ENCODE results near the gene SLC38A5.
"Not testable (repeated sequence)": the region's sequence is repeated elsewhere in the genome, so short reads cannot be mapped to it uniquely, and the experiment has no call there.

SLC38A5 gene

DNA sequence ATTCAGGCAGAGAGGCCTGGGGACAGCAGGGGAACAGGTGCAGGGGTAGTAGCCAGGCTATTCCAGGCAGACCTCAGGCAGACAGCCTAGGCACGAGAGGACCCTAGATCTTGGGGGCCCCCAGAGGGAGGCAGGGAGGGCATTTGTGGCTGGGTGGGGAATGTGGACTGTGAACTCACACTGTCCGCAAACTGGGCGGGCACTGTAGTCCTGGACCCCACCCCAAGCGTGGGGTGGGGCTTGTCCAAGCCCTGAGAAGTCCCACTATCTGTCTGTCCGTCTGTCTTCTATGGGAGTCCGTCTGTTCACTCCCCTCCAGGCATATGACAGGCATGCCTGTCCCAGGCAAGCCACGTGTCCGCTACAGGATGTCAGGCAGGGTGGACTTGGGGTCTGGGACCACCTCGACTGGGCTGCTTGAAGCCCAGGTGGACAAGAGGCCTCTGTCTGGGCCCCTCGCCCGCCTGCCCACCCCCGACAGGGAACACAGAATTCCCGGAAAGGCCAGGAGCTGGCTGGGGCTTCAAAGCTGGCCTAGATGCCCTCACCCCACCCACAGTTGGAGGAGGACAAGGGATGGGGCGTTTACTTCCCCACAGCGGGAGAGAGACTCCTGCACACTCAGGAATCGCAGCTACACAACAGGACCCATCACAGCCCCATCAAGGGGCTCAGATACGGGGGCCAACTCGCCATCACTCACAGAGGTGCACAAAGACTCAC, at the start of gene SLC38A5:
Gene SLC38A5, minus strand, starts transcription at position 151 of the 723 bp plus-strand sequence. CDS start 2,336 bp downstream, outside the sequence.
- DNase-seq = no peak

DNA sequence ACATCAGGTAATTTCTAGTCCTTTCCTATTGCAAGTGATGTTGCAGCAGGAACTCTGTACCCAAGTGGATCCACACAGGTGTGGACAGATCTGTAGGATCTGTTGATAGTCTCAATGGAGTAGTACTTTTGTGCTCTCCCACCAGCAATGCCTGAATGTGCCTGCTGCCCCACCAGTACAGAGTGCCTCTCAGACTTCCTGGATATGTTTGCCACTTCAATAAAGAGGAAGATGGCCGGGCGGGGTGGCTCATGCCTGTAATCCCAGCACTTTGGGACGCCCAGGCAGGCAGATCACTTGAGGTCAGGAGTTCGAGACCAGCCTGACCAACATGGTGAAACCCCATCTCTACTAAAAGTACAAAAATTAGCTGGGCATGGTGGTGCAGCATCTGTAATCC, 49.4 kb upstream of the SLC38A5 start:
- DNase-seq = not testable (repeated sequence)

DNA sequence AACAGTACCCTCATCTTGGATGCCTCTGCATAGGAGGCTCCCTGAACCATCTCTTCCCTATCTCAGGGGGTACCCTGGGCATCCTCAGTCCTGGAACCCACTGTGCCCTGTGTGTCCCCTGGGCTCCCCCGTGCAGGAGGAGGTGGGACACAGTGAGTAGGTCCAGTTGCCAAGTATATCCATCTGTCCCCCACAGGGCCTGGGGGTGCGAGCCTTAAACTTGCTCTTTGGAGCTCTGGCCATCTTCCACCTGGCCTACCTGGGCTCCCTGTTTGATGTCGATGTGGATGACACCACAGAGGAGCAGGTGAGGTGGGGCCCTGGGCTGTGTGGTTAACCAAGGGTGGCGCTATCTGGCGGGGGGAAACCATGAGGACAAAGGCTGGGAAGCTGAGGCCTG, 46.9 kb upstream of the SLC38A5 start:
- DNase-seq = no peak

DNA sequence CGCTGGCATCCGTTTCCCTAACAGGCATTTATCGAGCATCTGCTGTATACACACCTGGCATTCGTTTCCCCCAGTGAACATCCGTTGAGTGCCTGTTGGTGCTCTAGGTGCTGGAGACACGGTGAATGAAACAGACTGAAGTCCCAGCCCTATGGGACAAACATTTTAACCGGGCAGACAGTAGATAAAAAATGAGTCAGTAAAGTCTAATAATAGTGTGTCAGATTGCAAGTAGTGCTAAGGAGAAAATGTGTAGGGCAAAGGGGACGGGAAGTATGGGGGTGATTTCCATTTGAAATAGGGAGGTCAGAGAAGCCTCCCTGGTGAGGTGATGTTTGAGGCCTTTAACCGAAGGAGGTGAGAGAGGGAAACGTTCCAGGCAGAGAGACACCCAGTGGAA, 46.2 kb upstream of the SLC38A5 start:
- no peak for DNase-seq

DNA sequence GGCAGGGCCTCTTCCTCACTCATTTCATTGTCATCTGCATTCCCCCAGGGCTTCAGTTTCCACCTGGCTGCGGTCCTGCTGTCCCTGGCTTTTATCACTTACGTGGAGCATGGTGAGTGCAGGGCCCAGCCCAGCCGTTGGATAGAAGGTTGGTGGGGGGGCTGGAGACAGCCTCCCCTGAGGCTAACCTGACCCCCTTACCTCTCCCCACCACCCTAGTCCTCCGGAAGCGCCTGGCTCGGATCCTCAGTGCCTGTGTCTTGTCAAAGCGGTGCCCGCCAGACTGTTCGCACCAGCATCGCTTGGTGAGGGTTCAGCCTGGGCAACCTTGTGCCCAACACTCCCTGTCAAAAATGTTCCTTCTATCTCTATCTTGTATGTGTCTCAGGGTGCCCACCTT, 45.8 kb upstream of the SLC38A5 start:
- DNase-seq = no peak

DNA sequence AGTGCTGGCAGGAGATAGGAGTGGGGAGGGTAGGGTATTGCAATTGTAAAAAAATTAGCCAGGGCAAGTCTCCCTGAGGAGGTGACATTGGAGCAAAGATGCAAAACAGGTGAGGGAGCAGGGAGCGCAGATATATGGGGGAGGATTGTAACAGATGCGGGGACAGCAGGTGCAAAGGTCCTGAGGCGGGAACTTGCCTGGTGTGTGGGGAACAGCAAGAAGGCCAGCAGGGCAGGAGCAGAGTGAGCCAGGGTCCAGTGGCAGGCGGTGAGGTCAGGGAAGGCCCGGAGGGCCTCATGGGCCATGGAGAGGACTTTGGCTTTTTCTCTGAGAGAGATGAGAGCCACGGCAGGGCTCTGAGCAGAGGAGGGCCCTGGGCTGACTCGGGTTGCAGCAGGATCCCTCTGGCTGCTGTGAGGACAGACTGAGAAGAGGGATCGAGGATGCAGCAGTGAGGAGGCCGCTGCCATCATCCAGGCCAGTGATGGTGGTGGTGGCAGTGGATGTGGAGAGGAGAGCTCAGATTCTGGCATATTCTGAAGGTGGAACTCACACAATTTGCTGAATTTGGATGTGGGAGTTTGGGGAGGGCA, 44.9 kb upstream of the SLC38A5 start:
- no peak for DNase-seq

DNA sequence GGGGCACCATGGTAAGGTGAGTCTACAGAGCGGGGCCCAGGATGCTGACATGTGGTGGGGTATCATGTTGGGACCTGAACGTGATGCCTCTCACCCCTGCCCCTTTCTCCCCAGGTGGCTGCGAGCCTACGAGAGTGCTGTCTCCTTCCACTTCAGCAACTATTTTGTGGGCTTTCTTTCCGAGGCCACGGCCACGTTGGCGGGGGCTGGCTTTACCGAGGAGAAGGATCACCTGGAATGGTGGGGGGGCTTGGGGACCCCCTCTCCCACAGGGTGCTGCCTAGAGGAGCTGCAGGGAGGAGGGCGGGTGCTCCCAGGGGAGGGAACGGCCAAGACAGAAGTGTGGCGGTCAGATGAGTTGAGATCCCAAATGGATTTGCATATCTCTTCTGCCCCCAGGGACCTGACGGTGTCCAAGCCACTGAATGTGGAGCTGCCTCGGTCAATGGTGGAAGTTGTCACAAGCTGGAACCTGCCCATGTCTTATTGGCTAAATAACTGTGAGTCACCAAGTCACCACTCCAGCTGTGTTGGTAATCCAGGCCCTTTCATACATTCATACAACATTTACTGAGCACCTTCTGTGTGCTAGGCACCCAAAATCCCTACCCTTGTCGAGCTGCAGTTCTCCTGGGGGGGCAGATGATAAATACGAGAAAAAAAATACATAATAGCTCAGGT, 44.2 kb upstream of the SLC38A5 start:
- no peak for DNase-seq

DNA sequence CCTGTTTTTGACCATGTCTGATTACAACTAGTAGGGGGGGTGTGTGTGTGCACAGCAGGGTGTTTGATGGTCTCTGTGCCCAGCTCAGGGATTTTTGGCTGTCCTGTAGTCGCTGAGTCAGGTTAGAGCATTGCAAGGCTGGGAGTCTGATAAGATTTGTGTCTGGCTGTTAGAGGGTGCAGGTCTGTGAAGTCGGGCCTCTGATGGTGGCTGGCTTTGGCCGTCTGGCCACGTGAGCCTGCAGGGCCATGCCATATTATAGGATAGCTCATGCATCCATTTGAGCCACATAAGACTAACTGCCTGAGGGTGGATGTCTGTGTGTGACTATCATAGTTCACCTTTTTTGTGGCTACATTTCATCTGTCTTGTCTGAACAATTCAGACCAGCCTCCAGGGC, 43.6 kb upstream of the SLC38A5 start:
- DNase-seq = no peak

DNA sequence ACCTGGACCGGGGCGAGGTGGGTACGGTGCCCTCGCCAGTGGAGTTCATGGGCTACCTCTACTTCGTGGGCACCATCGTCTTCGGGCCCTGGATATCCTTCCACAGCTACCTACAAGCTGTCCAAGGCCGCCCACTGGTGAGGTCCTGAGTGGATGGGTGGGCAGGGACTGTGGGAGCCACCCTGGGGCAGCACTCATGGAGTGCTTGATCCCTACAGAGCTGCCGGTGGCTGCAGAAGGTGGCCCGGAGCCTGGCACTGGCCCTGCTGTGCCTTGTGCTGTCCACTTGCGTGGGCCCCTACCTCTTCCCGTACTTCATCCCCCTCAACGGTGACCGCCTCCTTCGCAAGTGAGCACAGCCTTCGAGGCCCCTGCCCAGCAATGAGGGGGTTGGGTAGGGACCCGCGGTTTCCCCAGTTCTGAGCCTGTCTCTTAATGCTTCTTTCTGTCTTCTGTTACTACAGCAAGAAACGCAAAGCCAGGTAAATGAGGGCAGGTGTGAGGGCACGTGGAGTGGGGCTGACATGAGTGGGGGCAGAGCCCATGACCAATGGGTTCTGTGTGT, 42.4 kb upstream of the SLC38A5 start:
- DNase-seq = no peak

DNA sequence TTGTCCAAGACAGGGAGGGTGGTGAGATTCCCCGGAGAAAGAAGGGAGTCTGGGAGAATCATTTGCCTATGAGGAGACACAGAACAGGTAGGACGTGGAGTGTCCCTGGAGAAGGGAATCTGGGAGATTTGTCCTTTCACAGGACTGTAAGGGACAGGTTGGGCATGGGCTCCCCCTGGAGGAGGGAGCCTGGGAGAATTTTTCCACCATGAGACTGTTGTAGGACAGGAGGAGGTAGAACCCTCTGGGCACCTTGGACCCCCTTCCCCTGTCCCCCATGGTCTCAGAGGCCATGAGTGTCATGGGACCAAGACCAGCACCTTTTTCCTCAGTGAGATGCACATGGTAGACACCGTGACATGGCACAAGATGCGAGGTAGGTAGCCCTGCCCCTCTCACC, 41.5 kb upstream of the SLC38A5 start:
- DNase-seq = no peak

DNA sequence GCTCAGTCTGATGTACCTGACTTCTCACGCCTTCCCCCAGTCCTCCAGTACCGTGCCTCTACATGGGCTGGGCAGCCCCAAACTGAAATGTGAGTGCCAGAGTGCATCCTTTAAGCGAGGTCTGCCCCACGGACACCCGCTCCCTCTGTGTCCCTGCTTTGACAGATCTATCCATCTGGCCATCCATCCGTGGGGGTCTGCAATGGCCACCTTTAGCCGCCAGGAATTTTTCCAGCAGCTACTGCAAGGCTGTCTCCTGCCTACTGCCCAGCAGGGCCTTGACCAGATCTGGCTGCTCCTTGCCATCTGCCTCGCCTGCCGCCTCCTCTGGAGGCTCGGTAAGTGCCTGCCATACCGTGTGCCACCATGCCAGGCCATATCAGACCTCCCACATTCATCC, 39.6 kb upstream of the SLC38A5 start:
- no peak for DNase-seq

DNA sequence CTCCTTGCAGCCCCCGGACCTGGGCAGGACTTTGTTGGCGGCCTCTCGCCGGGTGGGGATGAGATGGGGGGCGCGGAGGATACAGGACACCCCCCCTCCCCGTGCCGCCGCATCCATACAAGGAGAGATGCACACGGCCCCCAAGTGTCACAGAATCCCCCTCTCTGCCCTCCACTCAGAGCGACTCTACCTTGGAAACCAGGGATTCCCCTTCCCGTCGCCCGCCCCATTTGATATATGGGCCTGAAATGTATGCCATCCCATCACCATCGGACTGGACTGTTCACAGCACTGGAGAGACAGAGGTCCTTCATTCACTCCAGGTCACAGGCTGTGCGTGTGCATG, 39.2 kb upstream of the SLC38A5 start:
- DNase-seq = no peak

DNA sequence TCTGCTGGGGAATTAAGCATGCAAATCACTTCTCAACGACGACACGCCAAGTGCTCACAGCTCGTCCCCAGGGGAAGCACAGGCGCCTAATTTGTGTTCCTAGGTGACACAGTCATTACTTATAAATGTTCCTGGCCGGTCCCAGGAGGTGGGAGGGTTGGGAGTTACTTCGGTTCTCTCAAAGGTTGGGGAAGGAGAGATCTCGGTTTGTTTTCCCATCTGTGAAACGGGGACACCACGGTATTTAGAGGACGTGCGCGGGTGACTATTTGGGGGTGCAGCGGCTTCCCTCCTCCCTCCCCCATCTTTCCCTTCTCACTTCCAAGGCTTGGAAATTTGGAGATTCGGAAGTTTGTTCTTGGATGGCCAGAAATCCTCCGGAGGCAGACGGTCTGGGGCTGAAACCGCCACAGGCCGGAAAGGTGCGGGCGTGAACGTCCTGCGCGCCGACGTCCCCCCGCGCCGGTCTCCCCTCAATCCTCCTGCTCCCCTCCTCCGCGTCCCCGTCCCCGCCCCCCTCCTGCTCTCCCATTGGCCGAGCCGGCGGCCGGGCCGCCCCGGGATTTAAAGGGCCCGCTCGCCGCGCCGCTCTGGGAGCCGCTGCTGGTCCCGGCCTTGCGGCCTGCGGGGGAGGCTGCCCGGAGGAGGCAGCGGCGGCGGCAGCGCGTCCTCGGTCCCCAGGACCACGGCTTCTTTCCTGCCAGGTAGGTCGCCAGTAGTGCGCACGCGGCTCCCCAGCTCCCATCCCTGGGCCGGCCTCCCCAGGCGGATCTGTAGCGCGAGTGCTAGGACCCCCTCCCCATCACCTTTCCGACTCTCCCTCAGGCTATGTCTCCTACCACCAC, 38.6 kb upstream of the SLC38A5 start, which contains the start of gene PORCN:
Gene PORCN, plus strand, starts transcription at position 593 of the 845 bp plus-strand sequence. CDS start 829 bp downstream, outside the sequence.
- DNase-seq = no peak

DNA sequence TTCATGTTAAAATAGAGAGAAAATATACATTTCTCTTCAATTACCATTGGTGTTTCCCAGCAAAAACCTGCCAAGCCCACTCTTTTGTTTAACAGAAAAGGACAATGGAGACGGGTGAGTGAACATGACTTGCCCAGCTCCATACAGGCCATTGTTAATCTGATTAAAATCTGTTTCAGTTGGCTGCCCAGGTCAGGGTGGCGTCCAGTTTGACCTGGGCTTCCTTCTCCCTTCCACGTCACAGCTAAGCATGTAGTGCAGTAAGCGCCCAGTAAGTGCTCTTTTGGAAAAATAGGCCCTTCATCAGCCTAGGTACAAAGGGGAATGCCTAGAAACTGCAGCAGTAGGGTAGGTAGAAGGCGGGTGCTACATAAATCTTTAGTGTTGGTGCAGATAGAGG, 37.2 kb upstream of the SLC38A5 start:
- no peak for DNase-seq

DNA sequence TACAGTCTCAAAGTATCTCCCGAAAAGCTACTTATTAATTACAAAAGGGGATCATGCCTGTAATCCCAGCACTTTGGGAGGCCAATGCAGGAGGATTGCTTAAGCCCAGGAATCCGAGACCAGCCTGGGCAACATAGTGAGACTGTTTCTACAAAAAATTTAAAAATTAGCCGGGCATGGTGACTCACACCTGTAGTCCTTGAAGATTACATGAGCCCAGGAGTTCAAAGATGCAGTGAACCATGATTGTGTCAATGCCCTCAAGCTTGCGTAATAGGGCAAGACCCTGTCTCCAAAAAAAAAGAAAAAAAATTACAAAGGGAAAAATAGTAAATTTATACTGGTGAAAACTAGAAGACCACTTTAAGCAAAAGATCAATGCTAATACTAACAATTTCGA, 35.4 kb upstream of the SLC38A5 start:
- no peak for DNase-seq

DNA sequence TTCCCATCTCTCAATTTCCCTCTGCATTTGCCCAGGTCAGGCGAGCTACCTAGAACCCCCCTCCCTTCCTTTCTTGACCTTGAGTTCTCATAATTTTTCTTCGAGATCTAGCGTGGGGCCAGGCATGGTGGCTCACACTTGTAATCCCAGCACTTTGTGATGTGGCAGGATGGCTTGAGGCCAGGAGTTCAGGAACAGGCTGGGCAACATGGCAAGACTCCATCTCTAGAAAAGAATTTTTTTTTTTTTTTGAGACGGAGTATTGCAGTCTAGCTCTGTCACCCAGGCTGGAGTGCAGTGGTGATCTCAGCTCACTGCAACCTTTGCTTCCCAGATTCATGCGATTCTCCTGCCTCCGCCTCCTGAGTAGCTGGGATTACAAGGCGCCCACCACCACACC, 34.2 kb upstream of the SLC38A5 start:
- no peak for DNase-seq

DNA sequence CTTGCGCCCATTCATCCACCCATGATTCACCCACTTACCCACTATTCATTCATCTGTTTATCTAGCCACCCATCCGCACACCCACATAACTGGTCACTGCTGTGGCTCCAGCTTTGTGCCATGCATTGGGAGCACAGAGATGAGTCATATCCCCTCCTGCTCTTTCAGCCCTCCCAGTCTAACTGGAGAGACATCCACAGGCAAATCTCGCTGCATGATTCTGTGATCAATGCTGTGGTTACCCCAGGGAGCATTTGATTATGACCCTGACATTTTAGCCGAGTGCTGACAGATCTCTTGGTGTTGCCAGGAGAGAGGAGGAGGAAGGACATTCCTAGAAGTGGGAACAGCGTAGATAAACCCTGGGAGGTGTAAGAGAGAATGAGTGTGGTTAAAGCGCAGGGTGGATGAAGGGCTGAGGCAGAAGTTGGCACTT, 28.3 kb upstream of the SLC38A5 start:
- no peak for DNase-seq

DNA sequence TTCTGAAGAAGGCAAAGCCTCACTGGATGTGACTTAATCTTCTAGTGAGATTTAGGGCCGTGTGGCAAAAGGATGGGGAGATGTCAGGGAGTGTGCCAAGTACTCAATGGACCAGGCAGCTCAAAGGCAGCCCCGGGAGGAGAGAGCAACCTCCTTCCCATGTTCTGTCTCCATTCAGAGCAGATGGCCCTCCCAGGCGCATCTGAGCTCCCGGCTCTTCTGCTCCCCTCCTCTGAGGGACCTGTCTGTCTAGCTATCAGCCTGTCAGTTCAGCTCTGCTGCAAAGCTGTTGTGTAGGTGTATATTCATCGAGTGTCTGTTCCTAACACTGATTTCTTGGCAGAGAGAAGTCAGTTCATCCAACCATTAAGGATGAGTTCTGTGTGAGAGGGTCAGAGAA, 27.8 kb upstream of the SLC38A5 start:
- DNase-seq = no peak

DNA sequence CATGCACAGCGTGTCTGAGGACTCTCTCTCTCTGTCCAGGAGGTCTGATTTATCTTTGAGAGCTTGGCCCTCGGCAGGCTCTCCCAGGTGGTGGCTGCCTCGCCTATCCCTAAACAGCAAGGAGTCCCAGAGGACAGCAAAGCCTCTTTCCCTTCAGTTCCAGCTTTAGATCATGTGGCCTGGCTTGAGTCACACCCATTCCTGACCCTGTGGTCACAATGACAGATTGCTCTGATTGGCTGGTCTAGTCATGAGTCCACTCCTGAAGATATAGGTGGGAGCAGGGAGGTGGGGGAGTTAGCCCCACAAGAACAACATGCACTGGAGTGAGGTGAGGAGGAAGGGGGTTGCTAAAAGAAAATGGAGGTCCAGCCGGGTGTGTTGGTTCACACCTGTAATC, 26.6 kb upstream of the SLC38A5 start:
- no peak for DNase-seq

DNA sequence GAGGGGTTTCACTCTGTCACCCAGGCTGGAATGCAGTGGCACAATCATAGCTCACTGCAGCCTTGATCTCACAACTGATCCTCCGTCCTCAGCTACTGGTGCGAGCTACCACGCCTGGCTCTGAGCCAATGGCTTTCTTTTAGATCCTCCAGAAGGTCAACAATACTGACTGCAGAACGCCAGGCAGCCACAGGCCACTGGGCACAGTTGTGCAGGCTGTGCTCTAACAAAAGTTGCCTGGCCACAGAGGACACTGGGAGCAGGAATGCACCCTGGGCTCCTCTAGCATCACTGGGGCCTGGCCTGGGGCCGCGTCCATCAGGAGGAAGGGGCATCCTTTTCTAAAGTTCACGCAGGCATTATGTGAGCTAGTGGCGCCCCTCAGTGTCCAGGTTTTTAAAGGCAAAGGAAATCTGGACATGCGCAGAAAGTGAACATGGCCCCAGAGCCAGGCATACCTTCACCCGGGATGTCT, 23.9 kb upstream of the SLC38A5 start:
- DNase-seq = no peak

DNA sequence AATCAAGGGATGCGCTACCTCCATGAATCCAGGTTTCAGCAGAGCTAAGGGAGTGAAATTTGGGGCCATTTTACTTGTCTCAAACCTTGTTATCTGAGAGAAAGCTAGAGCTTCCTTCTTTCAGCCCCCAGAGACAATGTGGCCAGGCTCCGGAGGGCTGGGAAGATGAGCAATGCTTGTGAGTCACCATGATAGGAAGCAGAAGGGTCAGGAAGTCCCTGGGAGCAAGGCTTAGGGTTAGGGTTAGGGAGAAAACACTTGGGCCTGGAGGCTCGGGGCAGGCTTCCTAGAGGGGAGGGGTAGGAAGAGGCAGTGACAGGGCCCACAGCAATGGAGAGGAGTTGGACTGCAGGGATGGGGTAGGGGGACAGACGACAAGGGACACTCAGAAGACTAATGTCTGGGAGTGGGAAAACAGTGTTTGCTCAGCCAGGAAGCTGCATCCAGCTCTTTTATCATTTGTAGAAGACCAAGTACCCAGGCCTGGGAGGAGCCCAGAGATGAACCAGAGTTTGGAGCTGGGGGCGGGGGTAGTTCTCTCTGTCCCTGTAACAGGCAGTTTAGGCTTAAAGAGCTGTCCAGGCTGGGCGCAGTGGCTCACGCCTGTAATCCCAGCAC, 22.3 kb upstream of the SLC38A5 start:
- DNase-seq = no peak

DNA sequence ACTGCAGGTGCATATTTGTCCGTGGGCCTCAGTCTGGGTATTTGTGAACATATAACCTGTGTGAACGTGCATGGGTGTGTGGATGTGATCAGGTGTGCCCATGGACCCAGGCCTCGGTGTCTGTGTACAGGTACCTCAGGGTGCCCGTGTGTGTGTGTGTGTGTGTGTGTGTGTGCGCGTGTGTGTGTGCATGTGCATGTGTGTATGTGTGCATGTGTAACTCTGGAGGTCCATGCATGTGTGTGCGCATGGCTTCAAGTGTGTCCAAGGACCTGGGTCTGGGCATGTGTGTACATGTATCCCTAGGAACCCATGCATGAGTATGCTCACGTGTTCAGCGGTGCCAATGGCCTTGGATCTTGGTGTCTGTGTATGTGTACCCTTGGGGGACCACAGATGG, 21.7 kb upstream of the SLC38A5 start:
- DNase-seq = no peak
